ENCODE measurements around the gene GPC1. TPM values are rescaled to one million over a fixed set of nuclear protein-coding genes. Genes with fewer than 3 reads are reported as not detected.

GPC1 gene
- polyA plus RNA-seq, 3 donors = 24.3 to 26.5 (median 25.3) TPM

DNA sequence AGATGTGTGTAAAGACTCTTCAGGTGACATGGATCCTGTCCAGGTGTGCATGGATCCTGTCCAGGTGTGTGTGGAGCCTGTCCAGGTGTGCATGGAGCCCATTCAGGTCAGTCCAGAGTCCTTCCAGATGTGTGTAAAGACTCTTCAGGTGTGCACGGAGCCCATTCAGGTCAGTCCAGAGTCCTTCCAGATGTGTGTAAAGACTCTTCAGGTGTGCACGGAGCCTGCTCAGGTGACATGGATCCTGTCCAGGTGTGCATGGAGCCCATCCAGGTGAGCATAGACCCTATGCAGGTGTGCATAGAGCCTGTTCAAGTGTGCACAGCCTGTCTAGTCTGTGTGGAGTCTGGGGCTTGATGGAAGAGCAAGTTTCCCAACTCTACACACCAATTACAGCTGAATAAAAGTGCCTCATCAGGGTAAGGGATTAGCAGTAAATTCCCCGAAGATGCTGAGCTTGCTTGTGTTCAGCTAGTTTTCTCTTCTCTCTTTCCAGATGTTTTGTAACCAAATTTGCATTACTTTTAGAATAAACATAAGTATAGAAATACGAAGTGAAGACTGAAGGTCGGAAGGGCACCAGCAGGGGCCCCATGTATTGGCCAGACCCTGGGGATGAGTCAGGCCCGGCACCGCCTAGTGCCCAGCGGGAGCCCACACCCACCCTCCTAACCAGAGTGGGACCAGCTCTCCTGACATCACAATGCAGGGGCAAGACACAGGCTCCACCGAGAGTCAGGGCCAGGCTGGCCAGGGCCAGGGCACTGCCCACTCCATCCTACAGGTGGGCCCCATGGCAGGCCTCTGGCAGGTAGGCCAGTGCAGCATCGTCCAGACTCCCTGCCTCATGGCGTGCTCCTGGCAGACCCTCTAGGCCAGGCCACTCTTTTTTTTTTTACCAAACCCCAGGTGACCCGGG is 38.6 kb upstream of the GPC1 start:
- no peak for DNase-seq (ENCODE audit: low read depth in 3 of 3, low spot score in 2 of 3)

DNA sequence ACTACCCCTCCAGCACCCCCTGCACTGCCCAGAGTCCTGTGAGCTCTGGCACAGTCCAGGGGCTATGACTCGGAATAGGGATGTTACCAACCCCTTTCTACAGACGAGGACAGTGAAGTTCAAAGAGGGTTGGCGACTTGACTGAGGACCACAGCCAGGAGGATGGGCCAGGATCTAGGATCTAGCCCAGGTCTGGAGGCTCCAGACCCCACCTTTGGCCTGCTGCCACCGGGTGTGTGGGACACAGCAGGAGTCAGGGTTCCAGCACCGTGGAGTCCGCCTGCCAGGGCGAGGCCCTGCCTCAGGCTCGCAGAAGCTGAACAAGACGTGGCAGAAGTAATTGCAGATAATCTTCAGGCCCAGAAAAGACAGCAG is 37.9 kb upstream of the GPC1 start:
- DNase-seq (ENCODE audit: low read depth in 3 of 3, low spot score in 2 of 3) = no peak

DNA sequence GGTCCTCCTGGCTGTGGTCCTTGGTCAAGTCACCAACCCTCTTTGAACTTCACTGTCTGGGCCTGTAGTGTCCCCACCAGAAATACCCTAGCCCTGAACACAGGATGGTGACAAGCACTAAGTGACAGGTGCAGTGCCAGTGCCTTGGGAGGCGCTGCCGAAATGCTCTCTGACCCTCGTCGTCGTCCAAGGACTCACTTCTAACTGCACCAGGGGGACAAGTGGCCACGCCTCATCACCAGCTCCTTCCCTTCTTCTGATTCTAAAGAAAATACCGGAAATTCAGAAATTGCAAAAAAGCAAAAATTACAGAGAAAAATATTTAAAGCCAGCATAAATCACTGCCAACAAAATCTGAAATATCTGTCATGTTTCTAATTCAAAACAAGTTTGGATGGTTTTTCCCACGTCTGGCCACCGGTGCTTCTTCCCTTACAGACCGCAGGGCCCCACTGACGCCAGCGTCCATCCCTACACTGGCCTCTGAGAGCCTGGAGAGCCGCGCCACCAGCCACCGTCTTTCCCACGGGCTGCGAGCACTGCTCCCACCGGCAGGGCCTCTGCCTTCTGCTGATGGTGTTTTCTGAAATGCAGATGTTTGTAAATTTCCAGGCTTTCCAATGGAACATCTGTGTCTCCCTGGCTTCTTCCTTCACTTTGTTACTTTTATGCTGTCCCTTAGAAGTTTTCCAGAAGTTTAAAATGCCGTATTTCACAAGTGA is 37.4 kb upstream of the GPC1 start:
- DNase-seq (ENCODE audit: low read depth in 3 of 3, low spot score in 2 of 3) = no peak

- DNase-seq (ENCODE audit: low read depth in 3 of 3, low spot score in 2 of 3) = no peak
Observed at GRCh38 chr2:240398661-240399267, 36.7 kb upstream of the GPC1 start.

DNA sequence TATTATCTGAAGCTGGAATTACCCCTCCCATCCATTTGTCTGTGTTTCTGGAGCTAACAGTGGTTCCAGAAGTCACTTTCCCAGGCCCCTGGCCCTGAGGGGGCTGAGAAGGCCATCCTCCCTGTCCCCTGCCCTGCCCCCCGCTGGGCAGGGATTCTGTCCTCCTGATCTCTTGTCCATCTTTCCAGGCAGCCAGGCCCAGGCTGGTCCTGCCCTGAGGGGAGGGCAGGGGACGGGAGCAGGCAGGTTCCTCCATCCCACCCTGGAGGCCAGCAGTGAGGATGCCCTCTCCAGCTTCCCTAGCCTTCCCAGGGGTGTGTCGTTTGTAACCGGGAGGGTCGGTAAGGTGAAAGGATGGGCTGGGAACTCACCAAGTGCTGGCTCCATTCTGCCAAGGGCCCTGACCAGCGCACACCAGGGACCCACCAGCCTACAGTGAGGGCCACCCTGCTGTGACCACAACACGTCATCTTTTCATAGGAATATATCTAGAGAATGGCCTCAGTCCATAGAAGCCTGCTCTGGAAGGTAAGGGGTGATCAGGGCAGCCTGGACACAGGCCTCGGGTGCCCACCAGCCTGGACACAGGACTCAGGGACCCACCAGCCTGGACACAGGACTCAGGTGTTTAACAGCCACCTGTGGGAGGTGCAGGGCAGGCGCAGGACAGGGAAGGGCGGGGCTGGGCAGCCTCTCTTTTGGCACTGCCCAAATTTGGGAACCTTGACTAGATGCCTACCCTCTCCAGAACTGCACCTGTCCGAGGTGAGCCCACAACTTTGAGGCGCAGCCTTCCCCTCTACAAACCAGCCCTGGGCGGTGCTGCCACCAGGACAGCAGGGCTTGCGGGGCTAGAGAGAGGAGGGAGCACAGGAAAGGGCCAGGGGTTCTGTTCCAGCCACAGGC is 35.8 kb upstream of the GPC1 start:
- no peak for DNase-seq (ENCODE audit: low read depth in 3 of 3, low spot score in 2 of 3)

DNA sequence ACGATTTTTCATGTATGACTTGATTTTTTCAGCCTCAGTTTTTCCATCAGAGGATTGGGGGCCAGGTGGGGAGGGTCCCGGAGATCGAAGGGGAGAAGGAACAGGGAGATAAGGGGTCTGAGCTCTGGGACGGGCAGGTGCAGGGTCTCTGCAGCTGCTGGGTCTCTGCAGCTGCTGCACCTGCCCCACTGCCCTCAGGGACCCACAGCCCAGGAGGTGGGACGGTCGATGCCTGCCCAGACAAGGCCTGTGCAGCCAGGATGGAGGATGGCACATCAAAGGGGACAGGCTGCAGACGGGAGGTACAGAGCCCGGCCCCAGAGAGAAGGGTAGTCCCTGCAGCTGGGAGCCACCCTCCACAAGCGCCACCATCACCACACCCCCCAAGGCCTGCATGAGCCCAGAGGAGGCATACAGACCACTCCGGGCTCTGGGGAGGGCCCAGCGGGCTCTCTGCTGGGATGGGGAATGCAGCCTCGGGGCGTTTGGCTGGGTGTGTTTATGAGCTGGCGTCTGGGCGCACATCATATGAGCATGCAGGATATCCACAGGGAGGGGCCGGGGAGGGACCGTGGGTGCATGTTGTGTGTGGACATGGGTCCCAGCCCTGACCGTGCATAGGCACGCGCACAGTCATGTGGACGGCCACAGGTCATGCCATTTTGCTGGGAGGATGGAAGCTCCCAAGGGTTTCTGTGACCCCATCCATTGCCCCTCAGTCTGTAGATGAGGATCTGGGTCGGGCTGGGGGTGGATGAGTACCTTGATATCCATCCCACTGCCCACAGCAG is 34.9 kb upstream of the GPC1 start:
- DNase-seq (ENCODE audit: low read depth in 3 of 3, low spot score in 2 of 3) = no peak

GRCh38 chr2:240401308-240401707 is 34.2 kb upstream of the GPC1 start:
- no peak for DNase-seq (ENCODE audit: low read depth in 3 of 3, low spot score in 2 of 3)

DNA sequence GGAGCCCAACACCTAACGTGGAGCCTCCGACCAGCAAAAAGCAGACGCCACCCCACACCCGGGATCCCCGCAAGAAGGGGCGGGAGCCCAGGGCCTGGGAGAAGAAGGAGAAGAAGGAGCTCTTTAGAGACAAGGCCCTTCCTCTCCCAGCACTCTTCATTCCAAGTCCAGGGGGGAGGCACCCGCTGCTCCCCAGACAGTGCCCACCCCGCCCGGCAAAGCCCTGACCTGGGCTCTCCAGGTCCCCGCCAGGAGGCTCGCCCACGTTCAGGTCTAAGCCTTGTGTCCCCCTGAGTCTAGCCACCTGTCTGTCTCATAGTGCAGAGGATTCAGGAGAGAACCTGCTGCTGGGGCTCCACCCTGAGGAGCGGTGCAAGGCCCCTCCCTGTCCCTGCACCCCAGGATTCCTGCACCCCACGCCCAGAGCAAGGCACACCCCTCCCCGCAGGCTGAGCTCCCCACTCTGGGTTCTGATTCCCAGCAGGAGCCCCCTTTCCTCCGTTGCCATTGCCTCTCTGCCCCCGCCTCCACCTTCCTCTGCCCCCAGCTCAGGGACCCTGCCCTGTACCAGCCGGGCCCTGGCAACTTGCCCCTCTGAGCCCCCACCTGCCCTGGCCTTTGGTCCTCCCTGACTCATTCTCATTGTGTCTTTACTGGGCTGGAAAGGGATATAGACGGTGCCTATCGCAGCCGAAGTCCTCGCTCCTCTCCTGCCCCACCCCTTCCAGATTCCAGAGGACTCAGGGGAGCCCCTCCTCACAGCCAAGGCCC is 33.5 kb upstream of the GPC1 start:
- no peak for DNase-seq (ENCODE audit: low read depth in 3 of 3, low spot score in 2 of 3)

GRCh38 chr2:240402566-240403272 is 32.7 kb upstream of the GPC1 start:
- DNase-seq (ENCODE audit: low read depth in 3 of 3, low spot score in 2 of 3) = no peak

DNA sequence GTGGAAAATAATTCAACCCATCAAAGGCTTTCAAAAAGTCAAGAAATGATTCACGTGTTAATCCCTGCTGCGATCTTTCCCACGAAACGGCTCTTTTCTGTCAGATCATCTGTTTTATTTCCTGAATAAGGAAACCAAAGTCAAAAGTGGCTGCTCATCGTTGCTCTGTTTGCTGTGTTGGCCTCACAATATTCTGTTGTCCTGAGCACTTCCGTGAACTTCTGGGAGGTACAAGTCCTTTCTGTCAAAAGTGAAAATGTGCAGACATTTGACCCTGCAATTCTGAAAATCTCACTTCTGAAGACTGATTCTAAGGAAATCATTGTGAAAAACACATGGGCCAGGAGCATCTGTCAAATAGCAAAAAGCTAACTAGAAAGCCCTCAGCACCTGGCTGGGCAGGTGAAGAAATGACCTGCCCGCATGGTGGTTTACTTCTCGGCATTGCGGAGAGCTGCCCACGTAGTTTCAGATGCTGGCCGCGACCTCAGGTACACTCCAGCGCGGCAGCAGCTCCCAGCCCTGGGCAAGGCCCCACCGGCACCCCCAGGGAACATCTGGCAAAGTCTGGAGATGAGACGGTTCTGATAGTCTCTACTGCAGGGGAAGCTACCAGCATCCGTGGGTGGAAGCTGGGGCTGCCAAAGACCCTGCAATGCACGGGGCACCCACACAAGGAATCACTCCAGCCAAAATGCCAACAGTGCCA is 31.9 kb upstream of the GPC1 start:
- no peak for DNase-seq (ENCODE audit: low read depth in 3 of 3, low spot score in 2 of 3)

DNA sequence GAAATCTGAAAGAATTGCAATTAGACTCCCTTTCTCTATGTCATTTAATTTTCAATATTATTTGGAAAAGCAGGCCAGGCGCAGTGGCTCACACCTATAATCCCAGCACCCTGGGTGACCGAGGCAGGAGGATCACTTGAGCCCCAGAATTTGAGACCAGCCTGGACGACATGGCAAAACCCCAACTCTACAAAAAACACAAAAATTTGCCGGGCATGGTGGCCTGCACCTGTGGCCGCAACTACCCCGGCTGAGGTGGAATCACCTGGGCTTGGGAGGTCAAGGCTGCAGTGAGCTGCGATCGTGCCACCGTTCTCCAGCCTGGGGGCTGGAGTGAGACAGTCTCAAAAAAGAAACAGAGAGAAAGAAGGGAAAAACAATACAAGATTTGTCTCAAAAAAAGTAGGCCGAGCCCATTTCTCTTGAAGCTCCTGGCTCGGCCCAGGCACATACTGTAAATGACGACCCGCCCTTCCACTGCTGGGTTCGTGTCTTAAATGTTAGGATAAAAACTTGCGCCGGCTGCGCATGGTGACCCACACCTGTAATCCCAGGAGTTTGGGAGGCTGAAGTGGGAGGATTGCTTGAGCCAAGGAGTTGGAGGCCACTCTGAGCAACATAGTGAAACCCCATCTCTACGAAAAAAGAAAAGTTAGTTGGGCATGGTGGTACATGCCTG is 31.1 kb upstream of the GPC1 start:
- no peak for DNase-seq (ENCODE audit: low read depth in 3 of 3, low spot score in 2 of 3)

- no peak for DNase-seq (ENCODE audit: low read depth in 3 of 3, low spot score in 2 of 3)
Observed at GRCh38 chr2:240405133-240405532, 30.3 kb upstream of the GPC1 start.

- no peak for DNase-seq (ENCODE audit: low read depth in 3 of 3, low spot score in 2 of 3)
Observed at GRCh38 chr2:240405684-240406313, 29.7 kb upstream of the GPC1 start.

DNA sequence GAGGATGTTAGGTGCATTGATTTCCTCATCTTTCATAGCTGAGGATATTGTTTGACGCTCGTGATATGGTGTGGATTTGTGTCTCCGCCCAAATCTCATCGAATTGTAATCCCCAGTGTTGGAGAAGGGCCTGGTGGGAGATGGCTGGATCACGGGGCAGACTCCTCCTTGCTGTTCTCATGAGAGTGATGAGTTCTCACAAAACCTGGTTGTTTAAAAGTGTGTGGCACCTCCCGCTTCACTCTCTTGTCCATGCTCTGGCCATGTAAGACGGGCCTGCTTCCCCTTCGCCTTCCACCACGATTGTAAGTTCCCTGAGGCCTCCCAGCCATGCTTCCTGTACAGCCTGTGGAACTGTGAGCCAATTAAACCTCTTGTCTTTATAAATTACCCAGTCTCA is 28.4 kb upstream of the GPC1 start:
- no peak for DNase-seq (ENCODE audit: low read depth in 3 of 3, low spot score in 2 of 3)

- no peak for DNase-seq (ENCODE audit: low read depth in 3 of 3, low spot score in 2 of 3)
Observed at GRCh38 chr2:240410004-240410403, 25.5 kb upstream of the GPC1 start.

GRCh38 chr2:240410808-240411207 is 24.7 kb upstream of the GPC1 start:
- no peak for DNase-seq (ENCODE audit: low read depth in 3 of 3, low spot score in 2 of 3)
